SIG-M5 (cell line): ENCODE data around the gene DIP2A.
A peak's percentile ranks its signal among the peaks of the same experiment; 100 is the strongest.

Experiments used
- DNase-seq: peaks from one replicate; lab custom pipeline; 2025; lab: John Stamatoyannopoulos, UW

DIP2A gene

GRCh38 chr21:46458315-46459023 lies at the start of gene DIP2A:
TSS of gene DIP2A (plus strand) at chr21:46458891. CDS start at chr21:46459132, 241 bp downstream.
- peak; percentile 54 for DNase-seq

- DNase-seq, result no peak
Observed at GRCh38 chr21:46409641-46410406, 48.9 kb upstream of the DIP2A start.

GRCh38 chr21:46410516-46410915 lies 48.2 kb upstream of the DIP2A start:
- no peak for DNase-seq

- no peak for DNase-seq
Observed at GRCh38 chr21:46411236-46411635, 47.5 kb upstream of the DIP2A start.

- DNase-seq, result no peak
Observed at GRCh38 chr21:46411691-46412090, 47.0 kb upstream of the DIP2A start.

GRCh38 chr21:46412521-46413364 lies 45.9 kb upstream of the DIP2A start:
- DNase-seq, result no peak

GRCh38 chr21:46413365-46413696 lies 45.4 kb upstream of the DIP2A start:
- no peak for DNase-seq

- DNase-seq, result no peak
Observed at GRCh38 chr21:46414965-46415275, 43.8 kb upstream of the DIP2A start.

GRCh38 chr21:46416551-46416950 lies 42.1 kb upstream of the DIP2A start:
- DNase-seq, result no peak

- DNase-seq, result no peak
Observed at GRCh38 chr21:46418265-46418946, 40.3 kb upstream of the DIP2A start.

- DNase-seq, result no peak
Observed at GRCh38 chr21:46420241-46421190, 38.2 kb upstream of the DIP2A start.

- DNase-seq, result no peak
Observed at GRCh38 chr21:46421191-46421750, 37.4 kb upstream of the DIP2A start.

GRCh38 chr21:46421756-46422555 lies 36.7 kb upstream of the DIP2A start:
- DNase-seq, result no peak

- no peak for DNase-seq
Observed at GRCh38 chr21:46422636-46423241, 36.0 kb upstream of the DIP2A start.

GRCh38 chr21:46423546-46424038 lies 35.1 kb upstream of the DIP2A start:
- no peak for DNase-seq

GRCh38 chr21:46424039-46424591 lies 34.6 kb upstream of the DIP2A start:
- DNase-seq, result no peak

GRCh38 chr21:46424621-46425020 lies 34.1 kb upstream of the DIP2A start:
- DNase-seq, result no peak

- DNase-seq, result no peak
Observed at GRCh38 chr21:46425041-46425440, 33.6 kb upstream of the DIP2A start.

GRCh38 chr21:46425571-46425970 lies 33.1 kb upstream of the DIP2A start:
- DNase-seq, result no peak
